A549 treated with RU486 at 1 μM for 4 hours (cell line): ENCODE data around the gene EIF1AD. TPM values are rescaled to one million over a fixed set of nuclear protein-coding genes. Genes with fewer than 3 reads are reported as not detected.

ENCODE experiments used
- total RNA-seq: library from RNA; stranded (reverse); fragments of 200-300 nt; extraction: Qiagen RNA extraction; gene quantifications from 5 replicates; pipeline ENCODE4 v1.2.3, GENCODE V29; 2022; ENCODE audit warnings: low read depth

Gene EIF1AD
- total RNA-seq: 38.9 to 45.8 TPM (median 39.4 TPM) in 5 replicates

GRCh38 chr11:66001942-66002647 is at the start of gene EIF1AD, which contains the start of gene BANF1:
TSS of gene EIF1AD (minus strand) at chr11:66002157. CDS start at chr11:66000389, 1,768 bp downstream.
TSS of gene BANF1 (plus strand) at chr11:66002503. CDS start at chr11:66003251, 748 bp downstream.

GRCh38 chr11:66048547-66049323 is 46.8 kb upstream of the EIF1AD start, which contains the start of gene GAL3ST3:
TSS of gene GAL3ST3 (minus strand) at chr11:66049161. CDS start at chr11:66045415, 3,746 bp downstream.

GRCh38 chr11:66026017-66026529 is 24.1 kb upstream of the EIF1AD start, which contains the start of gene CATSPER1:
TSS of gene CATSPER1 (minus strand) at chr11:66026479. CDS start at chr11:66026379, 100 bp downstream.

GRCh38 chr11:66011785-66012303 is 9.9 kb upstream of the EIF1AD start, which contains the start of gene CST6:
TSS of gene CST6 (plus strand) at chr11:66012008. CDS start at chr11:66012045, 37 bp downstream.

GRCh38 chr11:65961267-65962140 is 40.5 kb downstream of the EIF1AD start, which contains the start of gene SART1:
TSS of gene SART1 (plus strand) at chr11:65961734. CDS start at chr11:65961781, 47 bp downstream.

Other genes starting within 250 kb of the EIF1AD start
- gene AP5B1, start 221.2 kb downstream of the EIF1AD start, total RNA-seq: 7.8 to 13.4 TPM (median 10.6 TPM) in 5 replicates
- gene OVOL1, start 215.1 kb downstream of the EIF1AD start, total RNA-seq: 0.06 to 0.10 TPM (median 0.07 TPM) in 3 of 5 replicates, not detected in the others
- gene SNX32, start 168.2 kb downstream of the EIF1AD start, total RNA-seq: 0.07 TPM in 1 of 5 replicates, not detected in the others
- 1,909 to 2,425 TPM (median 2,217 TPM) in 5 replicates for gene CFL1, start 144.0 kb downstream of the EIF1AD start, total RNA-seq
- 20.6 to 33.6 TPM (median 31.0 TPM) in 5 replicates for gene MUS81, start 141.7 kb downstream of the EIF1AD start, total RNA-seq
- gene EFEMP2, start 129.4 kb downstream of the EIF1AD start, total RNA-seq: 0.45 to 0.88 TPM (median 0.85 TPM) in 5 replicates
- 0.09 to 0.19 TPM in 2 of 5 replicates, not detected in the others for gene CTSW, start 122.3 kb downstream of the EIF1AD start, total RNA-seq
- 72.3 to 97.2 TPM (median 86.8 TPM) in 5 replicates for gene FIBP, start 113.7 kb downstream of the EIF1AD start, total RNA-seq
- 29.7 to 54.1 TPM (median 46.1 TPM) in 5 replicates for gene CCDC85B, start 111.5 kb downstream of the EIF1AD start, total RNA-seq
- 160 to 254 TPM (median 205 TPM) in 5 replicates for gene FOSL1, start 101.8 kb downstream of the EIF1AD start, total RNA-seq
- gene C11orf68, start 83.1 kb downstream of the EIF1AD start, total RNA-seq: 40.2 to 65.5 TPM (median 60.3 TPM) in 5 replicates
- gene DRAP1, start 82.7 kb downstream of the EIF1AD start, total RNA-seq: 193 to 312 TPM (median 253 TPM) in 5 replicates
- gene TSGA10IP, start 56.7 kb downstream of the EIF1AD start, total RNA-seq: not detected in 5 replicates
- 51.4 to 70.6 TPM (median 62.2 TPM) in 5 replicates for gene SART1, start 40.4 kb downstream of the EIF1AD start, total RNA-seq
- 381 to 509 TPM (median 475 TPM) in 5 replicates for gene BANF1, start 346 bp upstream of the EIF1AD start, total RNA-seq
- gene CST6, start 9.9 kb upstream of the EIF1AD start, total RNA-seq: not detected in 5 replicates
- 0.94 to 2.0 TPM (median 1.7 TPM) in 5 replicates for gene CATSPER1, start 24.3 kb upstream of the EIF1AD start, total RNA-seq
- not detected in 5 replicates for gene GAL3ST3, start 47.0 kb upstream of the EIF1AD start, total RNA-seq
- 168 to 198 TPM (median 172 TPM) in 5 replicates for gene SF3B2, start 50.2 kb upstream of the EIF1AD start, total RNA-seq
- 48.7 to 80.4 TPM (median 65.1 TPM) in 5 replicates for gene PACS1, start 68.1 kb upstream of the EIF1AD start, total RNA-seq